Common myeloid progenitor, CD34-positive (primary cell): ENCODE data around the gene RND2.

Source experiments
- CTCF ChIA-PET: fragments of 350-600 bp; sonication (Branson Sonifier 250); formaldehyde crosslinking; loops from one replicate; lab custom pipeline; 2021; ENCODE audit warnings: antibody characterized with exemption; lab: Charles Lee
- POLR2A ChIA-PET: fragments of 350-600 bp; sonication (Branson Sonifier 250); formaldehyde crosslinking; loops from one replicate; lab custom pipeline; 2021; ENCODE audit warnings: antibody characterized with exemption; lab: Charles Lee
- DNase-seq, 3 donors: peaks; one replicate each; pipeline versions ENCODE4 v3.0.0 to v3.0.0-alpha.2; 2013
- H3K27ac ChIP-seq, 2 experiments: 1 replicate in 1 of 2; 2 replicates in 1 of 2; pipeline ENCODE4 v1.7.0; 2013; ENCODE audit warnings: inconsistent platforms in 2 of 2, low read length in 2 of 2, mild to moderate bottlenecking in 2 of 2, low read depth in 1 of 2, moderate library complexity in 1 of 2; ENCODE audit not compliant: severe bottlenecking in 2 of 2, insufficient read depth in 1 of 2, poor library complexity in 1 of 2
- H3K27me3 ChIP-seq, 5 experiments: replicated peaks in 2 of 5; 1 replicate in 3 of 5; 2 replicates in 2 of 5; pipeline versions ENCODE4 v1.6.1 to v1.7.0; 2013; ENCODE audit warnings: low read length in 4 of 5, mild to moderate bottlenecking in 2 of 5, moderate library complexity in 2 of 5, inconsistent platforms in 1 of 5; ENCODE audit not compliant: insufficient read depth in 5 of 5, control insufficient read depth in 4 of 5
- H3K36me3 ChIP-seq, 4 experiments: 1 replicate in 2 of 4; 2 replicates in 2 of 4; pipeline versions ENCODE4 v1.6.1 to v1.7.0; 2013; ENCODE audit warnings: low read length in 3 of 4, control low read depth in 1 of 4, mild to moderate bottlenecking in 1 of 4; ENCODE audit not compliant: control insufficient read depth in 4 of 4, insufficient read depth in 4 of 4
- H3K4me1 ChIP-seq, 4 experiments: 1 replicate in 3 of 4; 2 replicates in 1 of 4; pipeline versions ENCODE4 v1.6.1 to v1.7.1; 2013; ENCODE audit warnings: low read length in 3 of 4, mild to moderate bottlenecking in 3 of 4, control low read depth in 1 of 4, inconsistent platforms in 1 of 4, moderate library complexity in 1 of 4; ENCODE audit not compliant: control insufficient read depth in 4 of 4, insufficient read depth in 4 of 4; ENCODE audit errors: control extremely low read depth in 1 of 4
- H3K4me3 ChIP-seq, 7 experiments: 1 replicate in 4 of 7; 2 replicates in 3 of 7; pipeline versions ENCODE4 v1.5.1 to v1.7.0; 2013; ENCODE audit warnings: mild to moderate bottlenecking in 7 of 7, low read length in 6 of 7, moderate library complexity in 6 of 7, inconsistent platforms in 2 of 7, low read depth in 2 of 7, control low read depth in 1 of 7; ENCODE audit not compliant: insufficient read depth in 4 of 7, control insufficient read depth in 1 of 7; ENCODE audit errors: extremely low read depth in 1 of 7
- H3K9me3 ChIP-seq, 5 experiments: 1 replicate in 4 of 5; 2 replicates in 1 of 5; pipeline versions ENCODE4 v1.6.1 to v1.7.1; 2013; ENCODE audit warnings: low read length in 4 of 5, mild to moderate bottlenecking in 2 of 5, inconsistent platforms in 1 of 5, low read depth in 1 of 5, moderate library complexity in 1 of 5; ENCODE audit not compliant: control insufficient read depth in 4 of 5, insufficient read depth in 2 of 5; ENCODE audit errors: control extremely low read depth in 1 of 5
- WGBS: methylation state at CpG from one replicate; pipeline ENCODE4 v1.1.5; 2013; ENCODE audit not compliant: insufficient coverage; 5-methylcytosine and 5-hydroxymethylcytosine counted together

RND2 gene

DNA sequence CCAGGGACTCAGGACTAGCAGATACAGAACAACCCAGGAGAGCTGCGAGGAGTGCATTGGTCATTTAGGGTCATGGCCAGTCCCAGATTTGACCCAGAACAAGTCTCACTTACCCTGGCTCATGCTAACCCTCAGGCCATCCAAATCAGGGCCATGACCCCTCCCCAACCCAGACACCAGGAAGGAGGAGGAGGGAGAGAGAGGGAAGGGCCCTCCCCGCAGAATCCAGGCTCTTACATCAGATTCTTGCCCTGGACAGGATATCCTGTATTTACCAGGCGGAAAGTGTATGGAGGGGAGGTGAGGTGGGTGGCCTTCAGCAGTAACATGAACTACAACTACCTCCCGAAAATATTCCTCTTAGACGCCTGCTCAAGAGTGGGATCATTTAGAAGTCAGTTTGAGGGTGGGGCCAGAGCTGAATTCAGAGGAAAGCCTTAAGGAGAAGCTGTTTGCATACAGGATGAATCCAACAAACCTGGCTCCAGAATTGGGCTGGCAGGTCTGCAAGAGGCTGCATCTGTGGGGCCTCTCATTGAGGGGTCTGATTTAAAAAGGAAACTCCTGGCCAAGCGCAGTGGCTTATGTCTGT lies 4.9 kb upstream of the RND2 start:
- no peaks in the 10 kb centered on the region for H3K9me3 ChIP-seq
- no peak overlapping the region for H3K27ac ChIP-seq
- POLR2A ChIA-PET, result interaction anchor here (1.1 kb wide), 1 partner anchor 296 kb away, joined by 3 read pairs; no protein-coding TSS in a partner anchor
- peak overlapping the region in 4 of 7 experiments; percentile 1 to 48 (median 22) for H3K4me3 ChIP-seq
- no peak for DNase-seq
- CTCF ChIA-PET, result interaction anchor here (1.1 kb wide), 1 partner anchor 177 kb away, joined by 3 read pairs; no protein-coding TSS in a partner anchor
- 68% methylated on average over 2 of the region's 6 CpGs for WGBS
- H3K36me3 ChIP-seq, result peaks cover 0 to 23% (median 14%) of the 10 kb centered on the region in 4 experiments
- no peaks in the 10 kb centered on the region for H3K27me3 ChIP-seq
- peaks cover 5 to 56% (median 48%) of the 10 kb centered on the region in 4 experiments for H3K4me1 ChIP-seq

DNA sequence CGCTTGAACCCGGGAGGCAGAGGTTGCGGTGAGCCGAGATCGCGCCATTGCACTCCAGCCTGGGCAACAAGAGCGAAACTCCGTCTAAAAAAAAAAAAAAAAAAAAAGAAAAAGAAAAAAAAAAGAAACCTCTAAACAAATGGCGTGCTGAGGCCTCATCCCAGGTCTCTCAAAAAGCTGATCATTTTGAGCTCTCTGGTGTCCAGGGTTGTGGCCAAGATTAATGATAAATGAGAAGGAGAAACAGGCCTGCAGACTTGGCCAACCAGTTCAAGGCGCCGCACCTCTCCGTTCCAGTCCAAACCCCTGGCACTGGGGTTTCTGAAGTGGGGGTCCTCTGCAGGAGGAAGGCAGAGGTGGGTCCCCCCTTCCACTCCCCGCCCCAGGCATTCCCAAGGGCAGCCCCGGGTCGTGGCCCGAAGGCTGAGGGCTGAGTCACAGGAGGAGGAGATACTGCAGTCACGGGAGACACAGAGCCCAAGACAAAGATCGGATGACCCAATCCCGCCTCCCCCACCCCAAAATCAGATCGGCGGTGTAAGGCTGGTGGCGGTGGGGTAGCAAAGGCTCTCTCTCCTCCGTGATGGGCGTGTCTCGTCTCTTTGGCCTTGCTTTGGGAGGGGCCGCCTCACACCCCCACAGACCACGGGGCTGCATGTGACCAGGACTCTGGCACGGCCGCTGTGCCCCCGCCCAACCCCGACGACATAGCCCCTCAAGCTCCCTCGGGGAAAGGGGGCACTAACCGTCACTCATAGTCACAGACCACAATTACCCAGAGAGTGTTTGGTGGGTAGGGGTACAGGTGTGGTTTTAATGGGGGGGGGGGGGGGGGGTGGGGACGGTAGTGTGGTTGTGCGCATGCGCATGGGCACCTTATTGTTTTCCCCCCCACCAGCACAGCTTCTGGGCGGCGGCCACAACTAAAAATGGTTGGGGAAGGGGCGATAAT lies 4.0 kb upstream of the RND2 start:
- 16% methylated on average over 20 of the region's 40 CpGs for WGBS
- Histone ChIP-seq H3K4me1 (peaks cover 5 to 60% (median 50%) of the 10 kb centered on the region in 4 experiments), H3K4me3 (peak overlapping the region; percentile 81 to 95 (median 87)), H3K27me3 (peaks cover 0 to 2% (median 0%) of the 10 kb centered on the region in 5 experiments), H3K36me3 (peaks cover 0 to 15% (median 6%) of the 10 kb centered on the region in 4 experiments), H3K9me3 (no peaks in the 10 kb centered on the region), H3K27ac (peak overlapping the region in 1 of 2 experiments; percentile 54)
- DNase-seq, result peak; percentile 57 to 83 (median 78)
- POLR2A ChIA-PET, result interaction anchor here (0.5 to 1.1 kb wide), 3 partner anchors 19 to 295 kb away, joined by 3 to 5 read pairs (median 3); no protein-coding TSS in a partner anchor
- CTCF ChIA-PET, result interaction anchor here (0.9 to 1.8 kb wide), 4 partner anchors 8 to 178 kb away, joined by 3 to 6 read pairs (median 4); partner anchors contain the start of gene IFI35

DNA sequence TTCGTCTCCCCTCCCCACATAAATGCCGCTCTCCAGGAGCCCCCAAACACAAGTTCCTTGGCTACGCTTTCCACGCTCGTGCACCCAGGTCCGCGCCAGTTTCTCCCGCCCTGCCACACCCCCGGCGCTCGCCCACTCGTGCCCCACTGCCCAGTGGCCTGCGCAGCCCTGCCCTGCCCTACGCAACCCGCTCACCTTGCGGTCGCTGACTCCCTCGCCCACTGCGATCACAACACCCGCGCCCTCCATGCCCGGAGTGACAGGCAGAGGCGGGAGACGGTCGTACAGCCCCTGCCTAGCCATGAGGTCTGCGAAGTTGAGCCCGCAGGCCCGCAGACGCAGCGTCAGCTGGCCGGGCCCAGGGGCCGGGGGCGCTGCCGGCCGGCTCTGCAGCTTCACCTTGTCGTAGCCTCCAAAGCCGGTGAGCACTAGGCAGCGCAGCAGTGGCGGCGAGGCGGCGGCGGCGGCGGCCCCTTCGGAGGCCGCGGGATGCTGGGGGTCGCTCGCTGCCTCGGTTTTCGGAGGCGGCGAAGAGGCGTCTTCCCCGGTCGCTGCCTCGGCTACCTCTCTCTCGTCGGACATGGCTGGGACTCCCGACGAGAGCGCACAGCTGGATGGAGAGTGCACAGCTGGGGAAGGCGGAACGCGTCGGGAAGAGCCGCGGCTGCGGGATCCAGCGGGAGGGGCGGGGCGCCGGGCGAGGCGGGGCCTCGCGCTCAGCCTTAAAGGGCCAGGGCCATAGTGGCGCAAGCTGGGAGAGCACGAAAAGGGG lies 3.1 kb upstream of the RND2 start, which contains the start of gene VAT1:
VAT1 (minus strand) TSS at position 645 of the 772 bp plus-strand sequence; CDS start at position 582, 63 bp downstream.
- H3K4me1 ChIP-seq, result peaks cover 5 to 62% (median 50%) of the 10 kb centered on the region in 4 experiments
- H3K27me3 ChIP-seq, result peaks cover 0 to 3% (median 0%) of the 10 kb centered on the region in 5 experiments
- ChIA-PET POLR2A (interaction anchor here (0.6 kb wide), 1 partner anchor 206 kb away, joined by 5 read pairs; no protein-coding TSS in a partner anchor), CTCF (interaction anchor here (0.6 to 1.8 kb wide), 4 partner anchors 9 to 67 kb away, joined by 3 to 6 read pairs (median 4); partner anchors contain the start of gene IFI35)
- H3K9me3 ChIP-seq, result no peaks in the 10 kb centered on the region
- peak within 1 kb of the TSS; percentile 81 to 95 (median 87) for H3K4me3 ChIP-seq
- DNase-seq, result peak; percentile 52 to 65 (median 57)
- 0% methylated on average over 70 of the region's 80 CpGs for WGBS
- peak within 1 kb of the TSS in 1 of 2 experiments; percentile 54 for H3K27ac ChIP-seq
- H3K36me3 ChIP-seq, result peaks cover 0 to 10% (median 3%) of the 10 kb centered on the region in 4 experiments

DNA sequence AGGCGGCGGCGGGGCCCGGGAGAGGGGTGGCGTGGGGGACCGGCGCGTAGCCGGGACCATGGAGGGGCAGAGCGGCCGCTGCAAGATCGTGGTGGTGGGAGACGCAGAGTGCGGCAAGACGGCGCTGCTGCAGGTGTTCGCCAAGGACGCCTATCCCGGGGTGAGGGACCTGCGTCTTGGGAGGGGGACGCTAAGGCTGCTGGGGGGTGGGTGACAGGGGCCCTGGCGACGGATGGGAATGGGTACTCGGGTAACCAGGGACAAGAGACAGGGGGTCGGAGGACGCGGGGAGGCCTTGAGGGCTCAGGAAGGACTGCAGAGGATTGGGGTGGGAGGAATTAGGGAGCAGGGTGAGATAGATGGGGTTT lies 243 bp downstream of the RND2 start:
- Histone ChIP-seq H3K36me3 (no peaks in the 10 kb centered on the region), H3K4me3 (peak overlapping the region in 3 of 7 experiments; percentile 5 to 88 (median 60)), H3K27ac (no peak overlapping the region), H3K27me3 (peaks cover 0 to 3% (median 0%) of the 10 kb centered on the region in 5 experiments), H3K9me3 (no peaks in the 10 kb centered on the region), H3K4me1 (peaks cover 0 to 35% (median 26%) of the 10 kb centered on the region in 4 experiments)
- no peak for DNase-seq
- POLR2A ChIA-PET, result no interaction called here
- 12% methylated on average over 25 of the region's 27 CpGs for WGBS
- CTCF ChIA-PET, result interaction anchor here (1.5 to 1.9 kb wide), 3 partner anchors 19 to 33 kb away, joined by 3 to 10 read pairs (median 4); partner anchors contain the start of gene IFI35

GRCh38 chr17:43025766-43026537 lies 921 bp downstream of the RND2 start:
- H3K4me3 ChIP-seq, result no peak overlapping the region
- WGBS, result 91% methylated on average over 14 of the region's 16 CpGs
- ChIA-PET CTCF (interaction anchor here (0.8 to 1.5 kb wide), 3 partner anchors 10 to 143 kb away, joined by 3 to 4 read pairs (median 3); no protein-coding TSS in a partner anchor), POLR2A (interaction anchor here (1.1 kb wide), 1 partner anchor 14 kb away, joined by 3 read pairs; no protein-coding TSS in a partner anchor)
- peak in 1 of 3 donors; percentile 13 for DNase-seq
- H3K27ac ChIP-seq, result no peak overlapping the region
- no peaks in the 10 kb centered on the region for H3K9me3 ChIP-seq
- H3K4me1 ChIP-seq, result peaks cover 0 to 29% (median 22%) of the 10 kb centered on the region in 4 experiments
- H3K36me3 ChIP-seq, result no peaks in the 10 kb centered on the region
- peaks cover 0 to 3% (median 0%) of the 10 kb centered on the region in 5 experiments for H3K27me3 ChIP-seq
